ENCODE measurements around the gene HPSE. TPM values are rescaled to one million over a fixed set of nuclear protein-coding genes. Genes with fewer than 3 reads are reported as not detected.

HPSE gene
- total RNA-seq, 1 donor from 2014 or later = 0.90 TPM

GRCh38 chr4:83262682-83263081, 72.0 kb downstream of the HPSE start:
- H3K4me1 Mint-ChIP-seq (ENCODE audit: low read depth) = peaks cover 18% of the 10 kb centered on the region
- no peaks in the 10 kb centered on the region for H3K27me3 Mint-ChIP-seq (ENCODE audit: low read depth)
- H3K4me3 Mint-ChIP-seq (ENCODE audit: unreplicated experiment) = no peak overlapping the region
- peaks cover 3% of the 10 kb centered on the region for H3K36me3 Mint-ChIP-seq (ENCODE audit: low read depth)
- TF ChIP-seq, protein P1, sequence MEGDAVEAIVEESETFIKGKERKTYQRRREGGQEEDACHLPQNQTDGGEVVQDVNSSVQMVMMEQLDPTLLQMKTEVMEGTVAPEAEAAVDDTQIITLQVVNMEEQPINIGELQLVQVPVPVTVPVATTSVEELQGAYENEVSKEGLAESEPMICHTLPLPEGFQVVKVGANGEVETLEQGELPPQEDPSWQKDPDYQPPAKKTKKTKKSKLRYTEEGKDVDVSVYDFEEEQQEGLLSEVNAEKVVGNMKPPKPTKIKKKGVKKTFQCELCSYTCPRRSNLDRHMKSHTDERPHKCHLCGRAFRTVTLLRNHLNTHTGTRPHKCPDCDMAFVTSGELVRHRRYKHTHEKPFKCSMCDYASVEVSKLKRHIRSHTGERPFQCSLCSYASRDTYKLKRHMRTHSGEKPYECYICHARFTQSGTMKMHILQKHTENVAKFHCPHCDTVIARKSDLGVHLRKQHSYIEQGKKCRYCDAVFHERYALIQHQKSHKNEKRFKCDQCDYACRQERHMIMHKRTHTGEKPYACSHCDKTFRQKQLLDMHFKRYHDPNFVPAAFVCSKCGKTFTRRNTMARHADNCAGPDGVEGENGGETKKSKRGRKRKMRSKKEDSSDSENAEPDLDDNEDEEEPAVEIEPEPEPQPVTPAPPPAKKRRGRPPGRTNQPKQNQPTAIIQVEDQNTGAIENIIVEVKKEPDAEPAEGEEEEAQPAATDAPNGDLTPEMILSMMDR (IDR thresholded peaks at IDR 0.05) = no peak
- DNase-seq (ENCODE audit: low spot score) = no peak
- H3K27ac Mint-ChIP-seq (ENCODE audit: unreplicated experiment) = no peak overlapping the region
- no peaks in the 10 kb centered on the region for H3K9me3 Mint-ChIP-seq (ENCODE audit: low read depth)

- H3K27me3 Mint-ChIP-seq (ENCODE audit: low read depth) = no peaks in the 10 kb centered on the region
- peaks cover 28% of the 10 kb centered on the region for H3K4me1 Mint-ChIP-seq (ENCODE audit: low read depth)
- no peak for DNase-seq (ENCODE audit: low spot score)
- no peaks in the 10 kb centered on the region for H3K9me3 Mint-ChIP-seq (ENCODE audit: low read depth)
- H3K36me3 Mint-ChIP-seq (ENCODE audit: low read depth) = peaks cover 3% of the 10 kb centered on the region
- H3K27ac Mint-ChIP-seq (ENCODE audit: unreplicated experiment) = no peak overlapping the region
- TF ChIP-seq, protein P1 (IDR thresholded peaks at IDR 0.05) = no peak
- no peak overlapping the region for H3K4me3 Mint-ChIP-seq (ENCODE audit: unreplicated experiment)
Observed at GRCh38 chr4:83261307-83261706, 73.3 kb downstream of the HPSE start.

- DNase-seq (ENCODE audit: low spot score) = no peak
- TF ChIP-seq, protein P1 (IDR thresholded peaks at IDR 0.05) = no peak
- Mint-ChIP-seq H3K27ac (ENCODE audit: unreplicated experiment) (no peak overlapping the region), H3K36me3 (ENCODE audit: low read depth) (no peaks in the 10 kb centered on the region), H3K4me3 (ENCODE audit: unreplicated experiment) (no peak overlapping the region), H3K27me3 (ENCODE audit: low read depth) (no peaks in the 10 kb centered on the region), H3K4me1 (ENCODE audit: low read depth) (peaks cover 35% of the 10 kb centered on the region), H3K9me3 (ENCODE audit: low read depth) (no peaks in the 10 kb centered on the region)
Observed at GRCh38 chr4:83259586-83259985, 75.1 kb downstream of the HPSE start.

- peaks cover 35% of the 10 kb centered on the region for H3K4me1 Mint-ChIP-seq (ENCODE audit: low read depth)
- no peaks in the 10 kb centered on the region for H3K27me3 Mint-ChIP-seq (ENCODE audit: low read depth)
- TF ChIP-seq, protein P1 (IDR thresholded peaks at IDR 0.05) = no peak
- H3K4me3 Mint-ChIP-seq (ENCODE audit: unreplicated experiment) = no peak overlapping the region
- H3K9me3 Mint-ChIP-seq (ENCODE audit: low read depth) = no peaks in the 10 kb centered on the region
- H3K36me3 Mint-ChIP-seq (ENCODE audit: low read depth) = no peaks in the 10 kb centered on the region
- no peak overlapping the region for H3K27ac Mint-ChIP-seq (ENCODE audit: unreplicated experiment)
- DNase-seq (ENCODE audit: low spot score) = no peak
Observed at GRCh38 chr4:83258461-83258860, 76.2 kb downstream of the HPSE start.

DNA sequence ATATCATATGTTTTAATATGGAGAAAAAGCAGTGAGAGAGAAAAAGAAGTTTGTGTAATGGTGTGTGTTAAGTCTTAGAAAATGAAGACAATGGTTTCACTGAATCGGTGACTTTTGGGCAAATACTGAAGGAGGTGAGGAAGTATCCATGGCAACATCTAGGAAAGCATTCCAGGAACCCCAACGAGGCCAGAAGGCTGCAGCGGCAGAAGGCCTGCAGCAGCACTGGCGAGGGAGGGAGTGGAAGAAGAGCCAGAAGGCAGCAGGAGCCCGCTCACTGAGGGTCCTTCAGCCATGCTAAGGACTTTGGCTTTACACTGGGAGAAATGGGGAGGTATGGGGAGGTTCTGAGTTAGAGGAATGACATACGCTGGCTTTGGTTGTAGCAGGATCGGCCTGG, 76.8 kb downstream of the HPSE start:
- Mint-ChIP-seq H3K27me3 (ENCODE audit: low read depth) (no peaks in the 10 kb centered on the region), H3K4me3 (ENCODE audit: unreplicated experiment) (no peak overlapping the region), H3K27ac (ENCODE audit: unreplicated experiment) (no peak overlapping the region), H3K9me3 (ENCODE audit: low read depth) (no peaks in the 10 kb centered on the region), H3K36me3 (ENCODE audit: low read depth) (no peaks in the 10 kb centered on the region), H3K4me1 (ENCODE audit: low read depth) (peaks cover 35% of the 10 kb centered on the region)
- TF ChIP-seq, protein P1 (IDR thresholded peaks at IDR 0.05) = no peak
- DNase-seq (ENCODE audit: low spot score) = no peak
